ENCODE data around the gene RTTN.
"Not testable (repeated sequence)": the region's sequence is repeated elsewhere in the genome, so short reads cannot be mapped to it uniquely, and the experiment has no call there.

The RTTN gene

GRCh38 chr18:70205421-70206397 is at the start of gene RTTN:
RTTN (minus strand) TSS chr18:70205687; CDS start chr18:70205658, 29 bp downstream.
- peak; percentile 83 to 89 for DNase-seq (ENCODE audit: low read depth in 2 of 2)

- no peak for DNase-seq (ENCODE audit: low read depth in 2 of 2)
Measured at GRCh38 chr18:70250781-70251180, 45.3 kb upstream of the RTTN start.

GRCh38 chr18:70249861-70250260 is 44.4 kb upstream of the RTTN start:
- not testable (repeated sequence) for DNase-seq (ENCODE audit: low read depth in 2 of 2)

GRCh38 chr18:70249118-70249517 is 43.6 kb upstream of the RTTN start:
- no peak for DNase-seq (ENCODE audit: low read depth in 2 of 2)

GRCh38 chr18:70246061-70246466 is 40.6 kb upstream of the RTTN start:
- no peak for DNase-seq (ENCODE audit: low read depth in 2 of 2)

GRCh38 chr18:70243131-70243929 is 37.8 kb upstream of the RTTN start:
- DNase-seq (ENCODE audit: low read depth in 2 of 2), result no peak

GRCh38 chr18:70236921-70237320 is 31.4 kb upstream of the RTTN start:
- DNase-seq (ENCODE audit: low read depth in 2 of 2), result not testable (repeated sequence)

GRCh38 chr18:70235478-70235877 is 30.0 kb upstream of the RTTN start:
- DNase-seq (ENCODE audit: low read depth in 2 of 2), result no peak

- DNase-seq (ENCODE audit: low read depth in 2 of 2), result no peak
Measured at GRCh38 chr18:70234667-70235459, 29.4 kb upstream of the RTTN start.

GRCh38 chr18:70233974-70234373 is 28.5 kb upstream of the RTTN start:
- DNase-seq (ENCODE audit: low read depth in 2 of 2), result no peak

- DNase-seq (ENCODE audit: low read depth in 2 of 2), result no peak
Measured at GRCh38 chr18:70232261-70232660, 26.8 kb upstream of the RTTN start.

GRCh38 chr18:70229639-70230038 is 24.2 kb upstream of the RTTN start:
- no peak for DNase-seq (ENCODE audit: low read depth in 2 of 2)

GRCh38 chr18:70228536-70228935 is 23.0 kb upstream of the RTTN start:
- DNase-seq (ENCODE audit: low read depth in 2 of 2), result no peak

GRCh38 chr18:70227438-70227837 is 22.0 kb upstream of the RTTN start:
- no peak for DNase-seq (ENCODE audit: low read depth in 2 of 2)

GRCh38 chr18:70221915-70222278 is 16.4 kb upstream of the RTTN start:
- DNase-seq (ENCODE audit: low read depth in 2 of 2), result no peak

GRCh38 chr18:70221156-70221914 is 15.8 kb upstream of the RTTN start:
- DNase-seq (ENCODE audit: low read depth in 2 of 2), result no peak

GRCh38 chr18:70220628-70221027 is 15.1 kb upstream of the RTTN start:
- no peak for DNase-seq (ENCODE audit: low read depth in 2 of 2)

GRCh38 chr18:70219688-70220087 is 14.2 kb upstream of the RTTN start:
- DNase-seq (ENCODE audit: low read depth in 2 of 2), result no peak

GRCh38 chr18:70216788-70217187 is 11.3 kb upstream of the RTTN start:
- DNase-seq (ENCODE audit: low read depth in 2 of 2), result no peak

GRCh38 chr18:70207181-70207580 is 1.7 kb upstream of the RTTN start:
- DNase-seq (ENCODE audit: low read depth in 2 of 2), result no peak

- no peak for DNase-seq (ENCODE audit: low read depth in 2 of 2)
Measured at GRCh38 chr18:70200286-70200685, 5.2 kb downstream of the RTTN start.

Data from stimulated activated CD4-positive, alpha-beta T cell treated with anti-CD3 and anti-CD28 coated beads, Interleukin-4, amount 100 ng/mL, for 48 hours (primary cell).